ENCODE results near the gene PLEKHN1.
A peak's percentile ranks its signal among the peaks of the same experiment; 100 is the strongest.

PLEKHN1 gene

DNA sequence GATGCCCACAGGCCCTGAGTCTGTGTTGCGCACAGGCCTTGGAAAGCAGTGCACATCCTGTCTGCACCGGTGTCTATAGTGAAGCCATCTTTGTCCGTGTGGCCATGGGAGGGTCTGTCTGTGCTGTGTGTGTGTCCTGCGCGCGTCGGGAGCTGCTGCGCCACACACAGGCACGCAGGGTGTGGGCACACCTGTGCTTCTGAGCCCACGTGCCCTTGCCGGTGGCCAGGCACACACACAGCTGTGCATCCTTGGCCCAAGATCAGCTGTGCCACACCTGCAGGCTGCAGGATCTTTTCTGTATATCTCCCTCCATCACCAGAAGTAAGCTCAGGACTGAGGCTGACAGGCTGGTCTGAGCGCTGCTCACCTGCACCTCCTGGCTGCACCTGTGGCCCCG lies 45.8 kb upstream of the PLEKHN1 start:
- no peak for TF ChIP-seq YY1 (IDR thresholded peaks at IDR 0.05; ENCODE audit: insufficient read depth, insufficient read length)
- TF ChIP-seq SUZ12 (IDR thresholded peaks at IDR 0.05; ENCODE audit: extremely low read depth, insufficient read depth, insufficient read length), result no peak
- TF ChIP-seq ZNF274 (IDR thresholded peaks at IDR 0.05; ENCODE audit: low read depth, low read length), result no peak
- no peak for DNase-seq (ENCODE audit: low read depth, low spot score)
- Histone ChIP-seq H3K4me1 (ENCODE audit: insufficient read depth, insufficient read length) (peaks cover 14% of the 10 kb centered on the region), H3K9me3 (ENCODE audit: insufficient read depth, low read length) (no peaks in the 10 kb centered on the region; the same call in 1 of the 2 replicates), H3K4me3 (ENCODE audit: insufficient read length, low read depth) (no peak overlapping the region), H3K36me3 (ENCODE audit: insufficient read depth, insufficient read length, low read length) (no peaks in the 10 kb centered on the region), H3K27me3 (ENCODE audit: insufficient read depth, insufficient read length) (peaks cover 94% of the 10 kb centered on the region), H3K9ac (ENCODE audit: insufficient read length, low read depth) (peak overlapping the region; percentile 17)

GRCh38 chr1:921011-921837 lies 45.1 kb upstream of the PLEKHN1 start:
- DNase-seq (ENCODE audit: low read depth, low spot score), result peak; percentile 59
- peak overlapping the region; percentile 16 for H3K9ac ChIP-seq (ENCODE audit: insufficient read length, low read depth)
- H3K9me3 ChIP-seq (ENCODE audit: insufficient read depth, low read length), result no peaks in the 10 kb centered on the region
- no peak overlapping the region for H3K4me3 ChIP-seq (ENCODE audit: insufficient read length, low read depth)
- H3K36me3 ChIP-seq (ENCODE audit: insufficient read depth, insufficient read length, low read length), result no peaks in the 10 kb centered on the region
- H3K4me1 ChIP-seq (ENCODE audit: insufficient read depth, insufficient read length), result peaks cover 16% of the 10 kb centered on the region
- peaks cover 94% of the 10 kb centered on the region for H3K27me3 ChIP-seq (ENCODE audit: insufficient read depth, insufficient read length)
- TF ChIP-seq SUZ12 (IDR thresholded peaks at IDR 0.05; ENCODE audit: extremely low read depth, insufficient read depth, insufficient read length), result no peak
- TF ChIP-seq YY1 (IDR thresholded peaks at IDR 0.05; ENCODE audit: insufficient read depth, insufficient read length), result no peak
- no peak for TF ChIP-seq ZNF274 (IDR thresholded peaks at IDR 0.05; ENCODE audit: low read depth, low read length)

- Histone ChIP-seq H3K27me3 (ENCODE audit: insufficient read depth, insufficient read length) (peaks cover 94% of the 10 kb centered on the region), H3K36me3 (ENCODE audit: insufficient read depth, insufficient read length, low read length) (no peaks in the 10 kb centered on the region), H3K4me1 (ENCODE audit: insufficient read depth, insufficient read length) (peaks cover 18% of the 10 kb centered on the region), H3K9ac (ENCODE audit: insufficient read length, low read depth) (peak within 1 kb of the TSS; percentile 67), H3K4me3 (ENCODE audit: insufficient read length, low read depth) (peak within 1 kb of the TSS; percentile 51), H3K9me3 (ENCODE audit: insufficient read depth, low read length) (no peaks in the 10 kb centered on the region)
- DNase-seq (ENCODE audit: low read depth, low spot score), result peak; percentile 47
- TF ChIP-seq SUZ12 (IDR thresholded peaks at IDR 0.05; ENCODE audit: extremely low read depth, insufficient read depth, insufficient read length) (no peak), YY1 (IDR thresholded peaks at IDR 0.05; ENCODE audit: insufficient read depth, insufficient read length) (no peak), ZNF274 (IDR thresholded peaks at IDR 0.05; ENCODE audit: low read depth, low read length) (no peak)
Measured at GRCh38 chr1:923131-923990, 42.9 kb upstream of the PLEKHN1 start, which contains the start of gene SAMD11. TSS of gene SAMD11 (plus strand) at chr1:923923. CDS start at chr1:924432, 509 bp downstream.

GRCh38 chr1:923991-924655 lies 42.2 kb upstream of the PLEKHN1 start:
- no peak for DNase-seq (ENCODE audit: low read depth, low spot score)
- H3K9ac ChIP-seq (ENCODE audit: insufficient read length, low read depth), result peak overlapping the region; percentile 67
- H3K4me3 ChIP-seq (ENCODE audit: insufficient read length, low read depth), result peak overlapping the region; percentile 51
- peaks cover 91% of the 10 kb centered on the region for H3K27me3 ChIP-seq (ENCODE audit: insufficient read depth, insufficient read length)
- TF ChIP-seq YY1 (IDR thresholded peaks at IDR 0.05; ENCODE audit: insufficient read depth, insufficient read length) (no peak), SUZ12 (IDR thresholded peaks at IDR 0.05; ENCODE audit: extremely low read depth, insufficient read depth, insufficient read length) (no peak), ZNF274 (IDR thresholded peaks at IDR 0.05; ENCODE audit: low read depth, low read length) (no peak)
- H3K4me1 ChIP-seq (ENCODE audit: insufficient read depth, insufficient read length), result peaks cover 18% of the 10 kb centered on the region
- no peaks in the 10 kb centered on the region for H3K9me3 ChIP-seq (ENCODE audit: insufficient read depth, low read length)
- no peaks in the 10 kb centered on the region for H3K36me3 ChIP-seq (ENCODE audit: insufficient read depth, insufficient read length, low read length)

DNA sequence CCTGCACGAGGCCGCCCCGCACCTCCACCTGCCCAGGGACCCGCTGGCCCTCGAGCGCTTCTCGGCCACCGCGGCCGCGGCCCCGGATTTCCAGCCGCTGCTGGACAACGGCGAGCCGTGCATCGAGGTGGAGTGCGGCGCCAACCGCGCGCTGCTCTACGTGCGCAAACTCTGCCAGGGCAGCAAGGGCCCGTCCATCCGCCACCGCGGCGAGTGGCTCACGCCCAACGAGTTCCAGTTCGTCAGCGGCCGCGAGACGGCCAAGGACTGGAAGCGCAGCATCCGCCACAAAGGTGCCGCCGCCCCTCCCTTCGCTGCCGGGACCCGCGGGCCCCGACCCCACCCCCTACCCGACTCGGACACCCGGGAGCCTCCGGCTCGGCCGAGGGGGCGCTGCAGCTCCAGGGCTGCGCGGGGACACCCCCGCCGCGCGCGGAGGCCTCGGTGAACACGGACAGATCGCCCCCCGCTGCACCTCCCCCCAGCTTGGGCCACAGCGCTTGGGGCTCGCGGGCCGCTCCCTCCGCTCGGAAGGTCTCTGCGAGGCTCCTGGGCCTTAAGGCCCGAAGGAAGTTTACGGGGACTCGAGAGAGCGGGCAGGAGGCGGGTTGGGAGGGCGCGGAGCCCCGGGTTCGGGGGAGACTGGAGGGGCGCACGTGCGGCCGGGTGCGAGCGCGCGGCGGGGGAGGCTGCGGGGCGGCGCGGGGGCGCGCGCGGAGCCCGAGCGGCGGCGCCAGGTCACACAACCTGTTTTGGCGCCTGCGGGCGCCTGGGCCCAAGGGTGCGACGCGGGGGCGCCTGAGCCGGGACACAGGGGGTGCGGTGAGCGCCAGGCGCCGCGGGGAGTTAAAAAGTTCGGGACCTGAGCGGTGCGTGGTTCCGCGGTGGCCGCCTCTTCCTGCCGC lies 41.4 kb upstream of the PLEKHN1 start:
- Histone ChIP-seq H3K9ac (ENCODE audit: insufficient read length, low read depth) (peak overlapping the region; percentile 67), H3K27me3 (ENCODE audit: insufficient read depth, insufficient read length) (peaks cover 90% of the 10 kb centered on the region), H3K36me3 (ENCODE audit: insufficient read depth, insufficient read length, low read length) (no peaks in the 10 kb centered on the region), H3K4me3 (ENCODE audit: insufficient read length, low read depth) (peak overlapping the region; percentile 51), H3K9me3 (ENCODE audit: insufficient read depth, low read length) (no peaks in the 10 kb centered on the region), H3K4me1 (ENCODE audit: insufficient read depth, insufficient read length) (peaks cover 18% of the 10 kb centered on the region)
- DNase-seq (ENCODE audit: low read depth, low spot score), result no peak
- TF ChIP-seq ZNF274 (IDR thresholded peaks at IDR 0.05; ENCODE audit: low read depth, low read length), result no peak
- no peak for TF ChIP-seq SUZ12 (IDR thresholded peaks at IDR 0.05; ENCODE audit: extremely low read depth, insufficient read depth, insufficient read length)

Measured in NT2/D1 (cell line).